HPDE6-E6E7 (cell line): ENCODE results near the gene CCDC196.

Experiments used
- DNase-seq: peaks from one replicate; pipeline ENCODE4 v3.0.0; 2011; ENCODE audit warnings: missing footprints; ENCODE audit errors: extremely low spot score

The CCDC196 gene, protein sequence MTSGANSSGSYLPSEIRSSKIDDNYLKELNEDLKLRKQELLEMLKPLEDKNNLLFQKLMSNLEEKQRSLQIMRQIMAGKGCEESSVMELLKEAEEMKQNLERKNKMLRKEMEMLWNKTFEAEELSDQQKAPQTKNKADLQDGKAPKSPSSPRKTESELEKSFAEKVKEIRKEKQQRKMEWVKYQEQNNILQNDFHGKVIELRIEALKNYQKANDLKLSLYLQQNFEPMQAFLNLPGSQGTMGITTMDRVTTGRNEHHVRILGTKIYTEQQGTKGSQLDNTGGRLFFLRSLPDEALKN

DNA sequence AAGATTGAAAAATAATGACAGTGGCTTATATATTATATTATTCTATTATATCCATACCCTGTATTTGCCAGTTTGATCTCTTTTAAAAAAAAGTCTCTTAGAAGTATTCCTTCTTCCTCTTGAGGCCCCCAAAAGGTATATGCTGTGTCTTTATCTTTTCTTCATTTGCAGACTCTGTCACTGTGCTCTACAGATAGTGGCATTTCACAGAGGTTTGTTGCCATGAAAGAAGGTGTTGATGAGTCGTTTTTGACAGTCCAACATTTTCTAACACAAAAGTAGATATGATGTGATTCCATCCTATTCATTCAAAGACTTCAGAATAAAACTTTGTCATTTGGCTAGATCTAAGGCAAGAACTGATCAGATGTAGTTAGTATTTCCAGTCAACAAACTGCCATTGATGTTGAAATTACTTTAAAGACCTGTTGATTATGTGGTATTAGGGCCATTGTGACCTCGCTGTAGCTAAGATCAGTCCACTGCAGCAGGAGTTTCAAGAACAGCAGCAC lies at the start of gene CCDC196:
CCDC196 (plus strand) TSS at position 462 of the 512 bp plus-strand sequence. CDS start 132 bp downstream, outside the sequence.
- DNase-seq = no peak

DNA sequence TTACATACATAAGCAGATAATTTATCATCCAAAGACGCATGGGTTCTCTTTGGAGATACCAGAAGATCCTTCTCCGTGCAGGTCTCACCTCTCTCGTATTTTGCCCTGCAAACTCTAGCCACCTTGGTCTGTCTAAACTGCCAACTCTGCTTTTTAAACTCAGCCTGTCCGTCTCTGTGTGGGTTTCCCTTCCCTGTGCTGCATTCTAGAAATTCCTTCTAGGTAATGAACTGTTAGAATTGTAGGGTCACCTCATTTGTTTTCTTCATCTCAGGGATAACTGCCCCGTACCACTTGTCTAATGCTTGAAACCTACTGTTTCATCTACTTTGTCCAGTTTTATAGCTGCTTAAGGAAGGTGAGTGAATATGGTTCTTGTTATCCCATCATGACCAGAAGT lies 45.4 kb upstream of the CCDC196 start:
- no peak for DNase-seq

DNA sequence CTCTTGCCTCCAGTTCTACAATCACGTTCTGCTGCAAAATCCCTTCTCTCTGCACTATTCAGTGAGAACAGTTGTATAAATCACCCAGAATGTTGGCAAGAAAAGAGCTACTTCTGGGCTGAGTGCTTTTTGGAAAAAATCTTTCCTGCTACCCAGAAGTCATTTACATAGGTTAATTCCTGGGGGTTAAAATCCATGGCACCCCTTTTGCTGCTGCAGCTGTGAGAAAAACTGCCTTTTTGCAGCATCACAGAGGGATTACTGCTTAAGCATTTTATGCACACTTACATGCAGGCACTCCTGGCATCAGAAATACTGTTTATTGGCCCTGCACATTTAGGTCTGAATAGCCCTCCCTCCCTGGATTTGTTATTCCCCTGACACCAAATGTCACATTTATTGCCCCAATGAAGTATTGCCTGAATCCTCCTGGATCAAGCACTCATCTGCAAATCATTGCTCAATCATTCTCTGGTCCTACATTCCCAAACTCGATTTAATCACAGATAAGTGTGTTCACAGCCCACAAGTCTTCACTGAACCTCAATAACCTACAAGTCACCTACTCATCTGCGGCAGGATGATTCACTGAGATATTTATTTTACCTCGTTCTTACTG lies 43.1 kb upstream of the CCDC196 start:
- DNase-seq = no peak

DNA sequence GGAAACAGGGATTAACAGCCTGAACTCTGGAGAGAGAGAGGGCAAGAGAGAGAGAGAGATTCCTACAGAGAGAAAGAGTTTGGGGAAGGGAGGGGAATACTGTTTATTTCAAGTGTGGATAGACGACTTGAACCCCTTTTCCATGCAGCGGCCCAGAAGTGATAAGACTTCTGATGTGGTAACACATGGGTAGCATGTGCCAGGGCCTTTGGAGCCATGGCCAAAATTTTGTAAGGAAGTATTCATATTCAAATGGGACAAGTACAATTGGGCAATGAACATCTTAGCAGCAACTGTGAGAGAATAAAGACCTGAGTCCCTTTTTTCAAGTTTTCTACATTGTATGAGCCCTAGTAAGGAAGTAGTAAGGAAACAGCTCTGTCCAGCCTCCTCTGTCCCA lies 42.4 kb upstream of the CCDC196 start:
- DNase-seq = no peak

DNA sequence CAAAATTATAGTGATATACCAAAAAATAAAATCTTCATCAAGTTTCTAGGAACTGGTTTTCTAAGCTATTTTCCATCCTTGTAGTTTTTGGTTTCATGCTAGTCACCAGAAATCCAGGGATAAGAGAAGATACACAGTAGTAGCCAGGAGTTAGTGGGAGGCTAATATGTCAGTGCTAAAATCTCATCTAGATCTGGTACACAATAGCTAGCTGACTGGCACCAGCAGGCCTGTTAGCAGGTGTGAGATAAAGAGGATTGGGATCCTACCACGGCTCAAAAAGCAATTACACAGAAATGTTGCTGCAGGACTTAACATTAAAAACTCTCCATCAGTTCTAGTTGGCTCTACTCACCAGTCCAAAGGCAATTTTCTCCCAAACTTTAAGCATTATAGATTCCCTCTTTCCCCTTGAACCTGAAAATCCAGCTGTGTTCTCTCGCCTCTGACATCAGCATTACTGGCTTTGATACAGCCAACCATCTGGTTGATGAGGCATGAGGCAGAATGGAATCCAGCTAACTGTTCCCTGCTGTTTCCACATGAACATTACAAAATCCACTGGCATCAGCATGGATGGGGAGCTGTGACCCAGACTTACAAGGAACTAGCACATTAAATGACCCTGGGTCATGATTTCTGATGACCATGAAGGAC lies 41.8 kb upstream of the CCDC196 start:
- DNase-seq = no peak

DNA sequence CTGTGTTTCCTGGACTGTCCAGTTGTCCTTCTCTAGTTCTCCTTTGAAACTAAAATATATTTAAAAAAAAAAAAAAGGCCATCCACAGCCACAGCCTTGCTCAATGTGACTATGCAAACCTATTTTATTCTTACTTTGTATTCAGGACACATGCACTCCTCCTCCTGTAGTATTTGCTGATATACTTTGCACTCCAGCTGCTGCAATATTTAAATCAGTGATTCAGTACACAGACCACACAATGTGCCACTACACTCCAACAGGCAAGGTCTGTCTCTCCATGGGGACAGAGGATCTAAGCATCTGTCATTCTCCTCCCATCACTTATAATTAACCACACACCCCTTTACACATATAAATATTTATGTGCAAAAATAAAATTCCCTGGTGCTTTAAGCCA lies 40.2 kb upstream of the CCDC196 start:
- no peak for DNase-seq

DNA sequence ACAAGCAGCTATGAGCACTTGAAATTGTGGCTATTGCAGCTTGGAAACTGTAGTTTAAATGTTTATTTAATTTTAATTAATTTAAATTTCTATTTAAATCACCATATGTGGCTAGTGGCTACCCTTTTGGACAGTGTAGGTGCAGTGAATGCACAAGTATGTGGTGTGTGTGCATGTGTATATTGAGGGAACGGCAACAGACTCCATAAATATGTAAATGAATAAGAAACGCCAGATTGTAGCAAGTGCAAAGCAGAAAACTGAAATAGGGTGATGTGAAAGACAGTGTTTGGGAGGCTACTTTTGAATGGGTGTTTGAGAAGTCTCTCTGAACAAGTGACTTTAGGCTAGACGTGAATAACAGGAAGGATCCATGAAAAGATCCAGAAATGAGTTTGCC lies 32.7 kb upstream of the CCDC196 start:
- DNase-seq = no peak

DNA sequence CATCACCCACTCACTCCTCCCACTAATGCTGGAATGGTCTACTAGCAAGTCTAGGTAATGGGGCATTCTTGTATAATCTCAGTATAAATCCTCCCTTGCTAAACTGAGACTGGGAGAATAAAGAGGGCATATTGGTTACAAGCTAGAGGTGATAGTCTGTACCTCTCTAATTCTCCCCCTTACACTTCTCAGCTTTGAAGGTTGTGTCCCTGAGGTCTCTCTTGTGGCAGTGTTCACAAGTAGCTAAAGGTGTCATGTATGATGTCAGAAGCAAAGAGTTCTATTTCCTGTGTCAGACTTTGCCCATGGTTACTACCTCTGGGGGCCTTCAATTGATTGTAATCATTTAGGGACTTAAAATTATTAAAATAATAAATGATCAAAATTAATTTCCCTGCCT lies 26.6 kb upstream of the CCDC196 start:
- no peak for DNase-seq

DNA sequence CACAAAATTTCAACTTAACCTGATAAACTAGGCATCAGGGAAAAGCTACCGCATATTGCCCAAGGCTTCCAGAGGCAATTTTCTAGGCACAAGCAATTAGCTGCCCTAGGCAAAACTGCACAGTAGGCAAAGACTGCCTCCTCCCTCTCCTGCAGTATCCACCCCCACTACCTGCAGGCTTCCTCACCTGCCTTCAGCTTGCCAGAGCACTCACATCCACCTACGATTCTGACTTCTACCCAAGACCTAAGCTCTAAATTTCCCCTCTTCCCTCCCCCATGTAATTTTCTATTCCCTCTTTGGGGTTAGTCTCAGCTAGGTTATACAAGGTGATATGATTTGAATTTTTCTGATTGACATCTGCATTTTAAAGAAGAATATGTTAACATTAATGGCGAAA lies 21.9 kb upstream of the CCDC196 start:
- DNase-seq = no peak

DNA sequence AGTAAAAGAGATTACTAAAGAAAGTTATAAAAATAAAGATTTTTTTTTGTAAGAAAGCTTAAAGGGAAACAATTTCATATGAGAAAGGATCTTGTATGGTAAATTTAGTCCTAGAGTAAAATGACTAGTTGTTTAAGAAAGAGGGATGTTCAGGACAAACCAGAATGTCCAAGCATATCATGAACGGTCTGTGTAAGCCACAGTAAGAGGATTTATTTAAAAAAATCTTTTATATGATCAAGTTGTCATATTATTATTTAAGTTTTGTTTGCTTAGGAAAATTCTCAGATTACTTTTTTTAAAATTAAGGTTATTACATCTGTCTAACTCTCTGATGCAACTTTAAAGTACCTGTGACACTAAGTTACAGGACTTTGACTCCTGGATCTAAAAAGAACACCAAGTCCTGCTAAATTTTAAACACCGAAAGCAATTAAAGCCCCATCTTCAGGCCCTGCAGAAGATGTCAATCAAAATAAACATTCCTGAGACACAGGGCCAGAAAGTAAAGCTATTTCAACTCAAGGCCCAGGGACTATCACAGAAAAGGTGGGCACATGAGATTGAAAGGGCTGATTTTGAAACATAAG lies 17.3 kb upstream of the CCDC196 start:
- no peak for DNase-seq

DNA sequence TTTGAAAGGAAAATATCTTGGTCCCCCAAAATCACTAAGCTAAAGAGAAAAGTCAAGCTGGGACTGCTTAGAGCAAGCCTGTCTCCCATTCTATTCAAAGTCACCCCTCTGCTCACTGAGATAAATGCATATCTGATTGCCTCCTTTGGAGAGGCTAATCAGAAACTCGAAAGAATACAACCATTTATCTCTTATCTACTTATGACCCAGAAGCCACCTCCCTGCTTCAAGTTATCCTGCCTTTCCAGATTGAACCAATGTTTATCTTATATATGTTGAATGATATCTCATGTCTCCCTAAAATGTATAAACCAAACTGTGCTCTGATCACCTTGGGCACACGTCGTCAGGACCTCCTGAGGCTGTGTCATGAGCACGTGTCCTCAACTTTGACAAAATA lies 14.6 kb upstream of the CCDC196 start:
- DNase-seq = no peak

DNA sequence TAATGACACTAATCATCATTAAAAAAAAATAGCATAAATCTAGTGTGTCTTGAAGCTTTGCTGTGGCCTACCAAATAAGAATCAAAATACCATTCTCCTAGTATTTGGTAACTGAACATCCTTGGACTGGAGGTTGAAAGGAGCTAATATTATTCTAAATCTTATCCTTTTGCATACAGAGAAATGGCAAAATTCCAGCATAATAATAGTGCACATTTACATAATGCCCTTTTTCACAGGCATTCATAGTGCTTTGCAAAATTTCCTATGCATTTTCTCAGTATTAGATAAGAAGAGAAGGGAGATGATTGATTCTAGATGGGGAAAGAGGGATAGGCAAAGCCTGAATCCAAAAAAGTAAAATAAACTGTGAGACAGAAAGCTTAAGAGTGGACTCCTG lies 13.9 kb upstream of the CCDC196 start:
- DNase-seq = no peak

DNA sequence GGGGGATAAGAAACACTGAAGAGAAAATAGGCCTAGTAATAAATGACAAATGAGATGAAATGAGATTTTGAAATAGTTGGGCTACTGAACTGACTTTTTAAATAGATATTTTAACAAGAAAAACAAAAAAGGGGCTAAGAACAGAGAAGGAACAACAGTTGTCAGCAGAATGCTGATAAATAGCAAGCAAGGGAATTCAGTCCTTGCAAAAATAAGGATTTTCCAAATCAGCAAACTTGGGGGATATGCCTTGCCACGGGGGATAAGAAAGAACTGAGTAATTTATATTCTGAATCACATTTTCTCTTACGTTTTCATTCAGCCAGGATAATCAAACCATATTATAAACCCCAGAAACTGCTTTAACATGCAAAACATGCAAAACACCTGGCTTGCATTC lies 12.9 kb upstream of the CCDC196 start:
- no peak for DNase-seq

DNA sequence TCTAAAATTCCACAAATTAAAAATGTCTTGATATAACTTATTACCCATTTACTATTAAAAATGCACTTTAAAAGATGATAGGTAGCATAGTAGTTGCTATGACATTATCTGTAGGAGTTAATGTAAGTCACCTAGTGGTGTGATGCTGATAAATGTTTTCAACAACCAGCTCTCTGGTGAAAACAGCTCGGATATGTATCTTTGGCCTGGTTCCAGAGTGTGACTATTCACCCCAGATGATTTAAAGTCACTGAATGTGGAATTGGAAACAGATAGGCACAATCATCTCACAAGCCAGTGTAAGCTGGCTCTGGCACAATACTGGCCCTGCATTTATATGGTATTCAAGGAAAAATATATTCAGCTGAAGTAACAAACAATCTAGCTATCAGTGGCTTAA lies 9.2 kb upstream of the CCDC196 start:
- DNase-seq = no peak

DNA sequence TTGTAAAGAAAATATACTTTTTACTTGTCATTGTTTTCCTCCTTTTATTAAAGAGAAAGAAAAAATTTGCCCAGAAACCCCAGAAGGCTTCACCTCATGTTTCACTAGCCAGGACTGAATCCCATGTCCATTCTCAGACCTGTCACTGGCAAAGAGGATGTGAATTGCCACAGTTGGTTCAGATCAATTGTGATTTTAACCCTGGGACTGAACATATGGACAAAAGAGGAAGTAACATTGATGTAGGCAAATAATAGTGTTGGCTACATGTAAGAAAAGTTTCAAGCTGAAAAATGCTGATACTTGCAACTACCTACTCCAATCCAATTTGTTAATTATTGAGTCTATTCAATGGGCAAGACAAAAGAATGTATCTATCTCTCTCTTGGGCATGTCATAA lies 8.6 kb upstream of the CCDC196 start:
- no peak for DNase-seq

DNA sequence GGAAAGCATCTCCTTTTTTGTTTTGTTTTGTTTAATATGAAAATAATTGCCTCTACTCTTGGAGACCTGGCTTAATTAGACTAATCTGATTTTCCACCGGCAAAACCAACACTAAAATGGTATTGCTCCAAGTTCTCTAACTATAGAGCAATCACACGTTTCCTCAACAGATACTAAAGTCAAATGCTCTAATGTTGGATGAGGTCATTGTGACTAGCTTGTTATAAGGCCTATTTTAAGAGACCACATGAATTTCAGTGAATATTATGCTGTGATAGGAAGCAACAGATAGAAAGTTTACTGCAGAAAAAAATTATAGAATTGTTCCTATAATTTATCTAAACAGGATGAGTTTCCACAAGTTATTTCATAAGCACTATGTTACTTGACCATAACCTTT lies 3.3 kb upstream of the CCDC196 start:
- DNase-seq = no peak

DNA sequence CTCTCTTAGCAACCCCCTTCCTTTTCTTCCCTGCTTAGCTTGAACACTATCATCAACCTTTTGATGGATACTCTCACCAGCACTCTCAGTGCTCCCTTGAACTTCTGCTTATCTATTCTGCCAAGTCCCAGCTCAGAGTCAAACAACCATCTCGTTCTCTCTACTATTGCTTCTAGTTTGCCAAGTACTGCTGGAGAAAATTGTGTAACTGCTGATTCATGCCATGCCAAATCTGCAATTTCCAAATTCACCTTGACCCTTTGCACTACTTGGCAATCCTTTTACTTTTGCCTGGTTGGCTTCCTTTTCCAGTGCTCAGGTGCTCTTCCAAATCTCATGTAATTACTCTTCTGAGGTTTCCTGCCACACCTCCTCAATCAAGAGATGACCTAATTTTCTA lies 2.8 kb upstream of the CCDC196 start:
- DNase-seq = no peak

DNA sequence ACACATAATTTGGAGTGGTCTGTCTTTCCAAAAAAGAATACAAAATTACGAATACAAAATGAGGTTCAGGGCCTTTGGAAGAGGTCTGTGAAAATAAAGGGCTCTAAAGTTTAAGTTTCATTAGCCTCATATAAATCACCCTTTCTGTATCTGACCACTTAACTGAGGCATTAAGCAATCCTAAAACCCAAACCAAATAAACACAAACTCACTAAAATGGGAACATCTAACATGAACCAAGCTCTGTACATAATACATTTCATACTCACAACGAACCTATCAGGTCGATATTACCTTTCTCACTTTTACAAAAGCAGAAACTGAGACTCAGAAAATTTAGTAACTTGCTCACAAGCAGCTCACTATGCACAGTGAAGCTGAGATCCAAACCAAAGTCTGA lies 1.1 kb upstream of the CCDC196 start:
- no peak for DNase-seq

DNA sequence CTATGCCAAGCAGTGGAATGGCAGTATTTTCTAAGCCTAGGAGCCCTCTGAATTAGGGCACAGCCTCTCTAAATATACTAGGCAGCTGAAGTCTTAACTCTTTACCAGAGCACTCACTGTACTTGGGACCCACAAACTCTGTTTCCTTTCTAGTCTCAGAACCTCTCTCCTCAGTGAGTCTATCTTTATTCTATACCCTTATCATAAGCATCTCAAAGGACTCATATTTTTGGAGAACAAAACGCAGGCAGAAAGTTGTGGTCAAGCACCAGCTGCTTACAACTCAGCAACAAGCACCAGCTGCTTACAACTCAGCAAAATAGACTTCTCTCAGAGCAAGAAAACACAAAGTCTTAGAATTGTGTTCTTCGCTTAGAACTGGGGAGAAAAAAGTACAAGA lies 993 bp downstream of the CCDC196 start:
- no peak for DNase-seq

DNA sequence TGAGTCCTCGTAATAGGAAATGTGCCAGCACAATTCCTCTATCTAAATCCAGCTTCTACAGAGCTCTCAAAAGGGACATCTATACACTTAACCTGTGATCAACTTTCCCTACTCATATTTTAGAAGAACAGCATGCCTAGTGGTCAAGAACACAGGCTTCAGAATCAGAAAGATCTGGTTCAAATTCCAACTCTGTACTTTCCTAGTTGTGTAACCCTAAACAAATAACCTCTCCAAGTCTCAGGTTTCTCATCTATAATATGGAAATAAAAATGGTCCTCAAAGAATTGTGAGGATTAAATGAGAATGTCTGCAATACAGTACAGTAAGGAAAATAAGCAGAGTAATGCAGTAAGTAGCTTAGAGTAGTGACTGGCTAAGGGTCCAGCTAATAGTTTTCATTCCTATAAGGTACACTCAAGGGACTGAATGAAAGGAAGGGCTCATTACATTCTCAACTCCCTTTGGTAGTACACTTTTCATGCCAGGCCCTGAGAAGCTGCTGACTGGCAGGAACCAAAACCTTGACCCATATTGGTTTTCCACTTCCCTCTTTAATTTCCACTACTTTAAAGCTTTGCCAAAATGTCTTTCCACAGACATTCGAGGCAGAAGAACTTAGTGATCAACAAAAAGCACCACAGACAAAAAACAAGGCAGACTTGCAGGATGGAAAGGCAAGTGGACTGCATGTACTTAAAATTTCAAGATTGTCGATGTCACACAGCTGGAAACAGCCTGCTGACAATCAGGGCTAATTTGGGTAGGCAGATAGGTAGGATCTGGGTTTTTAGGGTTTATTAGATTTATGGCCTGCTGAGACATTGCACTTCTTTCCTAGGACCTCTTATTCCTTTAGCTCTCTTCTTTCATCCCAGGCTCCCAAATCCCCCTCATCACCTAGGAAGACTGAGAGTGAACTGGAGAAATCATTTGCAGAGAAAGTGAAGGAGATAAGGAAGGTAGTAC lies 4.3 kb downstream of the CCDC196 start:
- no peak for DNase-seq

DNA sequence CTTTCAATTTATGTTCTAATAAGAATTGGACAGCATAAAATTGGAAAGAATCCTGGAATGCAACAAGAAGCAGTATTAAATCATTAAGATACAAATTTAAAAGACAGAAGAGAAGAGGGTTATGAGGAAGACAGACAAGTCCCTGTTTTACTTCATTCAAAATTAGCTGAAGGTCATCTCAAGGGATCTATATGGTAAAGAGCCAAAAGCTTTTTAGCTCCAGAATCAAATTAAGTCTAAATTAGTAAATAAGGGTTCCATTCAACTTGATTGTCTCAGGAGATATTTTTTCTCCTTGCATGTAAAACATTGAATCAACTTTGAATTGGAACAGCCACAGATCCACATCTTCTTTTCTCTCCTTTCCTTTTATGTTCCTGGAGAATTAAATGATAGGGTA lies 7.6 kb downstream of the CCDC196 start:
- no peak for DNase-seq
